NCI-H2227 (cell line): Measurements from ENCODE around the gene CASQ1.

ENCODE experiments used
- DNase-seq: peaks from one replicate; lab custom pipeline; 2025; ENCODE audit not compliant: unreplicated experiment; lab: John Stamatoyannopoulos, UW

The CASQ1 gene

GRCh38 chr1:160168016-160168415 is 22.4 kb upstream of the CASQ1 start:
- DNase-seq: peak; percentile 19

- peak; percentile 71 for DNase-seq
These were observed 21.6 kb upstream of the CASQ1 start for GRCh38 chr1:160168609-160169369.

- DNase-seq: peak; percentile 84
These were observed 20.6 kb upstream of the CASQ1 start for GRCh38 chr1:160169553-160170399.

- no peak for DNase-seq
These were observed 19.0 kb upstream of the CASQ1 start for GRCh38 chr1:160171354-160171753.

GRCh38 chr1:160171980-160172379 is 18.4 kb upstream of the CASQ1 start:
- no peak for DNase-seq

GRCh38 chr1:160177231-160177630 is 13.1 kb upstream of the CASQ1 start:
- no peak for DNase-seq

GRCh38 chr1:160177667-160178066 is 12.7 kb upstream of the CASQ1 start:
- DNase-seq: no peak

- DNase-seq: no peak
These were observed 11.6 kb upstream of the CASQ1 start for GRCh38 chr1:160178731-160179130.

- DNase-seq: no peak
These were observed 11.0 kb upstream of the CASQ1 start for GRCh38 chr1:160179336-160179735.

- DNase-seq: no peak
These were observed 4.1 kb upstream of the CASQ1 start for GRCh38 chr1:160186246-160186645.

- DNase-seq: no peak
These were observed 3.6 kb upstream of the CASQ1 start for GRCh38 chr1:160186729-160187128.

GRCh38 chr1:160187407-160187806 is 3.0 kb upstream of the CASQ1 start:
- DNase-seq: no peak

- no peak for DNase-seq
These were observed 2.0 kb upstream of the CASQ1 start for GRCh38 chr1:160188341-160188740.

GRCh38 chr1:160191756-160192155 is 1.4 kb downstream of the CASQ1 start:
- no peak for DNase-seq

- DNase-seq: no peak
These were observed 1.9 kb downstream of the CASQ1 start for GRCh38 chr1:160192234-160192633.

GRCh38 chr1:160193091-160193819 is 2.9 kb downstream of the CASQ1 start:
- peak; percentile 91 for DNase-seq

GRCh38 chr1:160193832-160194736 is 3.7 kb downstream of the CASQ1 start:
- DNase-seq: no peak

- DNase-seq: no peak
These were observed 4.3 kb downstream of the CASQ1 start for GRCh38 chr1:160194737-160195059.

- DNase-seq: no peak
These were observed 5.8 kb downstream of the CASQ1 start for GRCh38 chr1:160196143-160196542.

GRCh38 chr1:160197231-160197630 is 6.9 kb downstream of the CASQ1 start:
- DNase-seq: no peak

GRCh38 chr1:160200786-160201185 is 10.4 kb downstream of the CASQ1 start:
- no peak for DNase-seq
